ENCODE results near the gene CCER1.

Gene CCER1

DNA sequence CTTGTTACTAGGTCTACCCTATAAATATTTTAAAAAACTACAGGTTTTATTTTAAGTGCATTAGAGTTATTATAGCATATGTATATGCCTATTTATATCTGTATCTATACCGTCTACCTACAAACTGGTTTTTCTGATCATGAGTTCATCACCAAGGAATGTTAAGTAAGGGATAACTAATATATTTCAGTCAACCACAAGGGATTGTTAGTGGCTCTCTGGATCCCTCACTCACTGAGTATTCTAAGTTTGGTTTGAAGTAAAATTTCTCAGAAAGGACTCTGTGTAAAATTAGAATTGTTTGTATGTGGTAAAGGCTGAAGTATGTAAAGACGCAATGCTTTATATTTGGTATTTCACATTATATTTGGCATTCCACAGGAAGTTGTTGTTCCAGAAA, 45.0 kb upstream of the CCER1 start:
- Histone ChIP-seq H3K27ac (ENCODE audit: low read length) (no peak overlapping the region), H3K79me2 (ENCODE audit: insufficient read depth, low read length) (no peaks in the 10 kb centered on the region), H3K4me2 (ENCODE audit: insufficient read depth, low read length) (no peak overlapping the region), H3K9ac (ENCODE audit: low read depth, low read length) (no peak overlapping the region), H3K4me1 (ENCODE audit: insufficient read depth, low read length) (no peaks in the 10 kb centered on the region), H3K27me3 (ENCODE audit: insufficient read depth, low read length, poor library complexity) (no peaks in the 10 kb centered on the region), H3K36me3 (ENCODE audit: insufficient read depth, low read length) (no peaks in the 10 kb centered on the region), H3K9me3 (ENCODE audit: insufficient read depth, low read length, severe bottlenecking) (no peaks in the 10 kb centered on the region), H2AFZ (ENCODE audit: low read depth, low read length) (no peak overlapping the region), H3K4me3 (ENCODE audit: low read depth in 1 of 2, low read length in 2 of 2) (no peak overlapping the region), H4K20me1 (ENCODE audit: insufficient read depth, low read length) (no peaks in the 10 kb centered on the region)
- TF ChIP-seq, protein P1, sequence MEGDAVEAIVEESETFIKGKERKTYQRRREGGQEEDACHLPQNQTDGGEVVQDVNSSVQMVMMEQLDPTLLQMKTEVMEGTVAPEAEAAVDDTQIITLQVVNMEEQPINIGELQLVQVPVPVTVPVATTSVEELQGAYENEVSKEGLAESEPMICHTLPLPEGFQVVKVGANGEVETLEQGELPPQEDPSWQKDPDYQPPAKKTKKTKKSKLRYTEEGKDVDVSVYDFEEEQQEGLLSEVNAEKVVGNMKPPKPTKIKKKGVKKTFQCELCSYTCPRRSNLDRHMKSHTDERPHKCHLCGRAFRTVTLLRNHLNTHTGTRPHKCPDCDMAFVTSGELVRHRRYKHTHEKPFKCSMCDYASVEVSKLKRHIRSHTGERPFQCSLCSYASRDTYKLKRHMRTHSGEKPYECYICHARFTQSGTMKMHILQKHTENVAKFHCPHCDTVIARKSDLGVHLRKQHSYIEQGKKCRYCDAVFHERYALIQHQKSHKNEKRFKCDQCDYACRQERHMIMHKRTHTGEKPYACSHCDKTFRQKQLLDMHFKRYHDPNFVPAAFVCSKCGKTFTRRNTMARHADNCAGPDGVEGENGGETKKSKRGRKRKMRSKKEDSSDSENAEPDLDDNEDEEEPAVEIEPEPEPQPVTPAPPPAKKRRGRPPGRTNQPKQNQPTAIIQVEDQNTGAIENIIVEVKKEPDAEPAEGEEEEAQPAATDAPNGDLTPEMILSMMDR (IDR thresholded peaks at IDR 0.05; ENCODE audit: borderline replicate concordance, extremely low read depth, low read length, poor library complexity, severe bottlenecking): no peak
- TF ChIP-seq EZH2 (IDR thresholded peaks at IDR 0.05; ENCODE audit: borderline replicate concordance, low read depth, low read length, severe bottlenecking): no peak
- ATAC-seq (ENCODE audit: insufficient read depth, low read depth): no peak
- DNase-seq: no peak

- ATAC-seq (ENCODE audit: insufficient read depth, low read depth) (no peak), DNase-seq (no peak)
- Histone ChIP-seq H3K79me2 (ENCODE audit: insufficient read depth, low read length) (no peaks in the 10 kb centered on the region), H4K20me1 (ENCODE audit: insufficient read depth, low read length) (no peaks in the 10 kb centered on the region), H3K27ac (ENCODE audit: low read length) (no peak overlapping the region), H3K4me2 (ENCODE audit: insufficient read depth, low read length) (no peak overlapping the region), H3K27me3 (ENCODE audit: insufficient read depth, low read length, poor library complexity) (no peaks in the 10 kb centered on the region), H3K9ac (ENCODE audit: low read depth, low read length) (no peak overlapping the region), H3K4me3 (ENCODE audit: low read depth in 1 of 2, low read length in 2 of 2) (no peak overlapping the region), H3K36me3 (ENCODE audit: insufficient read depth, low read length) (no peaks in the 10 kb centered on the region), H3K4me1 (ENCODE audit: insufficient read depth, low read length) (no peaks in the 10 kb centered on the region), H3K9me3 (ENCODE audit: insufficient read depth, low read length, severe bottlenecking) (no peaks in the 10 kb centered on the region), H2AFZ (ENCODE audit: low read depth, low read length) (no peak overlapping the region)
- TF ChIP-seq, protein P1 (IDR thresholded peaks at IDR 0.05; ENCODE audit: borderline replicate concordance, extremely low read depth, low read length, poor library complexity, severe bottlenecking): no peak
- no peak for TF ChIP-seq EZH2 (IDR thresholded peaks at IDR 0.05; ENCODE audit: borderline replicate concordance, low read depth, low read length, severe bottlenecking)
Observed at GRCh38 chr12:90999527-90999926, 44.6 kb upstream of the CCER1 start.

- no peak overlapping the region for H2AFZ ChIP-seq (ENCODE audit: low read depth, low read length)
Observed at GRCh38 chr12:90995010-90995409, 40.0 kb upstream of the CCER1 start.

More at GRCh38 chr12:90995010-90995409, 40.0 kb upstream of the CCER1 start:
- no peak for TF ChIP-seq EZH2 (IDR thresholded peaks at IDR 0.05; ENCODE audit: borderline replicate concordance, low read depth, low read length, severe bottlenecking)
- TF ChIP-seq, protein P1 (IDR thresholded peaks at IDR 0.05; ENCODE audit: borderline replicate concordance, extremely low read depth, low read length, poor library complexity, severe bottlenecking): no peak
- Histone ChIP-seq H3K9ac (ENCODE audit: low read depth, low read length) (no peak overlapping the region), H3K36me3 (ENCODE audit: insufficient read depth, low read length) (no peaks in the 10 kb centered on the region), H3K4me3 (ENCODE audit: low read depth in 1 of 2, low read length in 2 of 2) (no peak overlapping the region), H3K27ac (ENCODE audit: low read length) (no peak overlapping the region), H4K20me1 (ENCODE audit: insufficient read depth, low read length) (no peaks in the 10 kb centered on the region), H3K79me2 (ENCODE audit: insufficient read depth, low read length) (no peaks in the 10 kb centered on the region), H3K4me2 (ENCODE audit: insufficient read depth, low read length) (no peak overlapping the region), H3K4me1 (ENCODE audit: insufficient read depth, low read length) (no peaks in the 10 kb centered on the region), H3K27me3 (ENCODE audit: insufficient read depth, low read length, poor library complexity) (no peaks in the 10 kb centered on the region), H3K9me3 (ENCODE audit: insufficient read depth, low read length, severe bottlenecking) (no peaks in the 10 kb centered on the region)
- ATAC-seq (ENCODE audit: insufficient read depth, low read depth): no peak
- no peak for DNase-seq
